Right lobe of liver (tissue), 4 donors: ENCODE data around the gene SH3GL1.
A peak's percentile ranks its signal among the peaks of the same experiment; 100 is the strongest.

Experiments used
- CTCF ChIP-seq, 4 donors: fragments of 200-600 bp in 3 of 4; fragments of 450-650 bp in 1 of 4; IDR thresholded peaks; one replicate each; pipeline versions ENCODE4 v1.5.1 to v1.8.0; 2016 to 2022; ENCODE audit warnings: antibody characterized with exemption in 4 of 4, mild to moderate bottlenecking in 2 of 4
- POLR2A ChIP-seq: fragments of 450-650 bp; IDR thresholded peaks from one replicate; pipeline ENCODE4 v1.6.1; 2017; ENCODE audit warnings: antibody characterized with exemption, mild to moderate bottlenecking
- donor health status: DM: no; HTN: no; CAD: no.
- donor health status: DM: no; HTN: no; CAD: no.
- donor health status: DM: no; HTN: yes; CAD: no.

- no peak for TF ChIP-seq POLR2A
- peak in 2 of 4 donors; percentile 24 to 38 for TF ChIP-seq CTCF (IDR thresholded peaks at IDR 0.05)
Observed at GRCh38 chr19:4449022-4449638, 48.8 kb upstream of the SH3GL1 start.
